ENCODE results near the gene DYNLT1.
A peak's percentile ranks its signal among the peaks of the same experiment; 100 is the strongest.
"Not testable (repeated sequence)": the region's sequence is repeated elsewhere in the genome, so short reads cannot be mapped to it uniquely, and the experiment has no call there.

Gene DYNLT1

DNA sequence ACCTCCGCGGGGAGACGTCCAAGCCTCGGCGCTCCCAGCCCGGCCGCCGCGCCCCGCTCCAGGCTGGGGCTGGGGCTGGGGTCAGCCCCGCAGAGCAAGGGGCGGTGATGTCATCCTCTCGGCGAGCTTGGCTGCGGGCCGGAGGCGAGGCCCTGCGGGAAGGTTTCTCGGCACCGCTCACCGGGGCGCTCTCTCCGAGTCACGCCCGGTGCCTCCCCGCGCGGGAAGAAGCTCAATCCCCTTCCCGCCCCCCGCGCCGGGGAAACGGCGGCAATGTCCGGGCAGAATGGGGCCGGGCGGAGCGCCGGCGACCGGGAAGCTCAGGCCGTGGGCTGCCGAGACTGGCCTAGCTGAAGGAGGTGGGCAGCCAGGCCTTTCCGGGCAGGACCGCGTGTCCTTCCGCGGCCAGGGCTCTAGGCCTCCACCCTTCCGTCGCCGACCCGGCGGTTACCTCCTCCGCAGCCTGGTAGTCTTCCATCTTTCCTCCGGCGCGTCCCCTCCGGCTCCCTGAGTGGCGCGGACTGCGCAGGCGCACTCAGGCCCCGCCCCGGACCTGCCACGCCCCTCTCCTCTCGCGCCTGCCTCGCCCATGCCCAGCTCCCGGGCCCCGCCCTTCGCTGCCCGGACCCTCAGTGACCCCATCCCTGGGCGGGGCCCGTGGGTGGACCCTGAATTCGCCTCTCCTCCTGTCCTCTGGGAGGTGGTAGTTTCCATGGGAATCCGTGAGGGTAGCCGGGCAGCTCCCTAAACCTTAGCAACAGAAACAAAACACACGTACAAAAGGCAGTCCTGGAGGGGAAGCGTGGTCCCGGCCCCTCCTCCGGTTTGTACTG, at the start of gene DYNLT1:
DYNLT1 (minus strand) TSS at position 513 of the 833 bp plus-strand sequence; CDS start at position 478, 35 bp downstream.
- peak; percentile 70 for DNase-seq (ENCODE audit: low read depth, low spot score)

DNA sequence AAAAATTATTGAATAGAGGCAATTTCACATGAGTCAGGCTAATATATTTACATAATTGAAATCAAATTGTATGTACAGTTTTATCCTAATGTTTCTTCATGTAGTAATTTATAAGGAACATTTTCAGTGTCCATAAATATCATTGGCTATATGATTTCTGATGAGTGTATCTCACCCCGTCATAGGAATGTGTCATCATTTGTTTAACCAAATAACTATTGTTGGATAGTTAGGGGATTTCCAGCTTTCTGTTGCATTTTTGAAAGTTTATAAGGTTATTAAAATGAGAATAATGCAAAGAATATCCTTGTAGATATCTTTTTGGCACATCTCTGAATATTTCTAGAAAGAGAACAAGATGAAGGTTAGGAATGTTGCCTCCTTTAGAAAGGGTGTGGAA, 44.3 kb upstream of the DYNLT1 start:
- DNase-seq (ENCODE audit: low read depth, low spot score), result no peak

GRCh38 chr6:158687506-158687905, 43.0 kb upstream of the DYNLT1 start:
- no peak for DNase-seq (ENCODE audit: low read depth, low spot score)

DNA sequence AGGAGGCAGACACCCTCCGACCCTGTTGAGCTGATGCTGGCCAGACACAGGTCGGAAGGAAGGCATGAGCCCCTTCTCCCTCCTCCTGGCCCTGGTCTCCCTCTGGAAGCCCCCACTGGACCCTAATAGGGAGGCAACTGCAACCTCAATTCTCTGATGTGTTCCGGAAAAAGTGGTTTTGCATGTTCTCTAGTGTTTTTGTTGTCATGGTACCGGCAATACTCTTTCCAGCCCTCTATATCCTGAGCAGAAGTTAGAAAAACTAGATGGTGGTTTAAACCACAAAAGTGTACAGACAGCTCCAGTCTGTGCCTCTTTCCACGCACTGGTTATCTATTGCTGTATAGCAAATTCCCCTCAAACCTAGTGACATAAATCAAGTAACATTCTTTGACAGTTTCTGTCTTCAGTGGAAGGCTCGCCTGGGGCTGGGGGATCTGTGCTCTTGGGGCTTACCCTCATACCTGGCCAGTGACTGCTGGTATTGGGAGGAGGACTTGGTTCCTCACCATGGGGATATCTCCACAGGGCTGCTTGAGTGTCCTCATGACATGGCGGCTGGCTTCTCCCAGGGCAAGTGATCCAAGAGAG, 42.3 kb upstream of the DYNLT1 start:
- no peak for DNase-seq (ENCODE audit: low read depth, low spot score)

- no peak for DNase-seq (ENCODE audit: low read depth, low spot score)
These were observed 41.8 kb upstream of the DYNLT1 start for GRCh38 chr6:158686311-158686710.

DNA sequence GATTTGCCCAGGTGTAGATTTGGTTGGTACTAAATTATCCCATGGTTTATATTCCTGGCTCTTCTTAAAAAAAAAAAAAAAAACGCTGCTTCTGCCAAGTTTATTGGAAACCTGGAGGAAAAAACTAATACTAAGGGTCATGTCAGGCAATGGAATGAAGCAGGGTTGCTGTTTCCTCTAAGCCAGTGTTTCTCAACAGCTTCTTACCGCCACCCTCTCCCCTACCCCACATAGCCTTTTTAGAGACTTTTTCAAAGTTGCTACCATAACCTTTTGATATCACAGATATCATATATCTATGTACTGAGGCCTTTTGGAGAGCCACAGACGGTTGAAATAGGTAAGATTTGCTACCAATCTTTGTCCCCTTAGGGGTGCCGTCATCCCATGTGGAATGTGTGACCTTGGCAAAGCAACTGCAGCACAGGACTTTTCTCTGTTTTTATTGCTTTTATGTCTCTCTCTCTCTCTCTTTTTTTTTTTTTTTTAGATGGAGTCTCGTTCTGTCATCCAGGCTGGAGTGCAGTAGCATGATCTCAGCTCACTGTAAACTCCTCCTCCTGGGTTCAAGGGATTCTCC, 40.3 kb upstream of the DYNLT1 start:
- DNase-seq (ENCODE audit: low read depth, low spot score), result no peak

- DNase-seq (ENCODE audit: low read depth, low spot score), result no peak
These were observed 39.8 kb upstream of the DYNLT1 start for GRCh38 chr6:158684311-158684710.

- DNase-seq (ENCODE audit: low read depth, low spot score), result no peak
These were observed 35.9 kb upstream of the DYNLT1 start for GRCh38 chr6:158680481-158680880.

GRCh38 chr6:158680015-158680414, 35.5 kb upstream of the DYNLT1 start:
- DNase-seq (ENCODE audit: low read depth, low spot score), result no peak

- no peak for DNase-seq (ENCODE audit: low read depth, low spot score)
These were observed 33.5 kb upstream of the DYNLT1 start for GRCh38 chr6:158677906-158678578.

GRCh38 chr6:158677094-158677493, 32.6 kb upstream of the DYNLT1 start:
- not testable (repeated sequence) for DNase-seq (ENCODE audit: low read depth, low spot score)

DNA sequence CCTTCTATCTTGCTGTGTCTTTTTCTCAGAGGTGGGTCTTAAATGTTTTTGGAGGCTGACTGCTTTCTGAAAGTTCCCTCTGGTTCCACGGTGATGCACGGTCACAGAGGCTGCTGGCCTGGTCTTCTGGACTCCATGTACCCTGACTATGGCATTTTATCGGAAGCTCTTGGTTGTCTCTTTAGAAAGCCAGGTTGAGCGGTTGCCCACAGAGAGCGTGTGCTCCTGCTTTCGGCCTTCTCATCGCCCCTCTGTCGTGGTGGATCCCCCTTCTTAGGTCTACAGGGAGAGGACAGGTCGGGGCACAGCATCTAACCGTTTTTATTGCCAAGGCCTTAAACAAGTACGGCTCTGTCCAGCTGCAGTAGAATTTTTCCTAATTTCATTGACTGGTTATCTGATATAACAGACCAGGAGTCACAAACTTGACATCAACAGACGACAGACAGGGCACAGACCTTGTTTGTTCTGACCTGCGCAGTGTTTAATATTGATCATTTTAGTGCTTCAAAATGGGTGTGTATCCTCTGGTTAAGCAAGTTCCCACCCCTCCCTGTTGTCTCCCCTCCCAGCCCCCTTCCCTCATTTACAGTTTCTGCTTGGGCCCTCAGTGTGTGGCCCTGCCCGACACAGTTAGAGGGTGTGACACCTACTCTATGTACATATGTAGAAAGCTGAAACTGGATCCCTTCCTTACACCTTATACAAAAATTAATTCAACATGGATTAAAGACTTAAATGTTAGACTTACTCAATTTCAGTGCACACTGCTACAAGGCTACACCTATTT, 30.0 kb upstream of the DYNLT1 start:
- no peak for DNase-seq (ENCODE audit: low read depth, low spot score)

GRCh38 chr6:158672726-158673125, 28.2 kb upstream of the DYNLT1 start:
- no peak for DNase-seq (ENCODE audit: low read depth, low spot score)

DNA sequence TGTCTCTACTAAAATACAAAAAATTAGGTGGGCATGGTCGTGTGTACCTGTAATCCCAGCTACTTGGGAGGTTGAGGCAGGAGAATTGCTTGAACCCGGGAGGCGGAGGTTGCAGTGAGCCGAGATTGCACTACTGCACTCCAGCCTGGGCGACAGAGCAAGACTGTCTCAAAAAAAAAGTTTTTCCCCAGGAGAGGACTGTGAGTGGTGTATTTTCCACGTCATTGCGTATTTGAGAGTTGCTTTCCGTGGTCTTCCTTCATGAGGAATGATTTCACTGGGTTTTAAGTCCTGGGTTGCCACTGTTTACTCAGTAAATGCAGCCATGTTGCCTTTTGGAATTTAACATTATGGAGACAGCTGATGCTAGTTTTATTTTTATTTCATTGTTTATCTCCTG, 27.6 kb upstream of the DYNLT1 start:
- DNase-seq (ENCODE audit: low read depth, low spot score), result not testable (repeated sequence)

DNA sequence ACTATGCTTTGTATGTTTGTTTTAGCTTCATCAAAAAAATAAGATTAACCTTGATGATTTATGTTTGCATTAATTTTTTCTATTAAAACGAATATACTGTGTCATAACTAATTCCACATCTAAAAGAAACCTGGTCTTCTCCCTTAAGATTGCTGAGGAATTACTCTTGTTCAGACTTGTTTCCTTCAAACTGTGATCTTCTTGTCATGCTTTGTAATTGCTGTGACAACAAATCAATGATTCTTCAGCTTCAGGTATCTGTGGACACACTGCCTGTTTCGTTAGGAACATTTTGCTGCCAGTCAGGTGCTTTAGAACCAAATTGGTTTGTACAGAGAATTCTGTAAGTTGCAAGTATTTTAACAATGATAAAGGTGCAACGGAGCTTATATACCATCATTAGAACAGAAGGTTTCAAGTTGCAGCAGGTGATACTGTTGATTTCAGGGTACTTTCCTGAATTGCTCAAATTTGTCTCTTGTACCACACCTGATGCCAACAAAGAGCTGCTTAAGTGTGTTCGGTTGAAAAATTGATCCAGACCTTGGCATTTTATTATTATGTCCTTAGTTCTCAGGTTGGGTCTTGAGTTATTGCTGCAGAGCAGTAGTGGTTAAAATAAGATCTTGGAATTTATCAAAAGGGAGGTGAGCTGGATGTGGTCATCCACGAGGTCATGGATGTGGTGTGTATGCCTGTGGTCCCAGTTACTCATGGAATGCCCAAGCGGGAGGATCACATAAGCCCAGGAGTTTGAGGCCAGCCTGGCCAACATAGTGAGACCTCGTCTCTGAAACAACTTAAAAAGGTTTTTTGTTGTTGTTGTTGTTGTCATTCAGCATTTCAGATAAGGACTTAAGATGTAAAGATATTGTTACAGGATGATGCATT, 24.8 kb upstream of the DYNLT1 start:
- no peak for DNase-seq (ENCODE audit: low read depth, low spot score)

- DNase-seq (ENCODE audit: low read depth, low spot score), result no peak
These were observed 24.2 kb upstream of the DYNLT1 start for GRCh38 chr6:158668707-158669103.

GRCh38 chr6:158667360-158667981, 22.9 kb upstream of the DYNLT1 start:
- DNase-seq (ENCODE audit: low read depth, low spot score), result no peak

GRCh38 chr6:158666628-158667359, 22.3 kb upstream of the DYNLT1 start:
- DNase-seq (ENCODE audit: low read depth, low spot score), result no peak

- DNase-seq (ENCODE audit: low read depth, low spot score), result no peak
These were observed 20.8 kb upstream of the DYNLT1 start for GRCh38 chr6:158665332-158665731.

All from smooth muscle cell of the brain vasculature (primary cell).